HG03521 (cell line): ENCODE measurements around the gene ARHGEF37.
"Not testable (repeated sequence)": the region's sequence is repeated elsewhere in the genome, so short reads cannot be mapped to it uniquely, and the experiment has no call there.

ENCODE experiments used
- ATAC-seq: cut with Tn5 transposase; IDR thresholded peaks from one replicate; pipeline ENCODE4 v1.9.1; 2021; ENCODE audit warnings: mild to moderate bottlenecking, moderate library complexity; ENCODE audit not compliant: unreplicated experiment

ARHGEF37 gene

GRCh38 chr5:149581192-149581861, at the start of gene ARHGEF37:
ARHGEF37 (plus strand) TSS chr5:149581498; CDS start chr5:149597770, 16,272 bp downstream.
- no peak for ATAC-seq

- ATAC-seq, result no peak
Measured at GRCh38 chr5:149532413-149532812, 48.9 kb upstream of the ARHGEF37 start.

GRCh38 chr5:149535787-149536186, 45.5 kb upstream of the ARHGEF37 start:
- ATAC-seq, result not testable (repeated sequence)

GRCh38 chr5:149537374-149537975, 43.8 kb upstream of the ARHGEF37 start:
- no peak for ATAC-seq

- no peak for ATAC-seq
Measured at GRCh38 chr5:149540089-149540488, 41.2 kb upstream of the ARHGEF37 start.

- ATAC-seq, result no peak
Measured at GRCh38 chr5:149541893-149542292, 39.4 kb upstream of the ARHGEF37 start.

- ATAC-seq, result no peak
Measured at GRCh38 chr5:149543361-149544027, 37.8 kb upstream of the ARHGEF37 start.

- no peak for ATAC-seq
Measured at GRCh38 chr5:149544028-149544420, 37.3 kb upstream of the ARHGEF37 start.

- ATAC-seq, result no peak
Measured at GRCh38 chr5:149545327-149545726, 36.0 kb upstream of the ARHGEF37 start.

- ATAC-seq, result no peak
Measured at GRCh38 chr5:149546974-149547373, 34.3 kb upstream of the ARHGEF37 start.

- peak; percentile 22 for ATAC-seq
Measured at GRCh38 chr5:149549461-149550267, 31.6 kb upstream of the ARHGEF37 start.

GRCh38 chr5:149550268-149550583, 31.1 kb upstream of the ARHGEF37 start:
- ATAC-seq, result no peak

- peak; percentile 0 for ATAC-seq
Measured at GRCh38 chr5:149550594-149551226, 30.6 kb upstream of the ARHGEF37 start.

GRCh38 chr5:149551227-149552037, 29.9 kb upstream of the ARHGEF37 start, which contains the start of gene CSNK1A1:
CSNK1A1 (minus strand) TSS chr5:149551439; CDS start chr5:149550964, 475 bp downstream.
- ATAC-seq, result peak; percentile 89

GRCh38 chr5:149552038-149552494, 29.2 kb upstream of the ARHGEF37 start:
- ATAC-seq, result no peak

- no peak for ATAC-seq
Measured at GRCh38 chr5:149552553-149553160, 28.6 kb upstream of the ARHGEF37 start.

GRCh38 chr5:149559706-149560105, 21.6 kb upstream of the ARHGEF37 start:
- no peak for ATAC-seq

- no peak for ATAC-seq
Measured at GRCh38 chr5:149561848-149562247, 19.4 kb upstream of the ARHGEF37 start.

- no peak for ATAC-seq
Measured at GRCh38 chr5:149563466-149563865, 17.8 kb upstream of the ARHGEF37 start.
